Mucosa of stomach (tissue), 1 donor: ENCODE results near the gene SLC39A11.

Experiments
- H3K27me3 ChIP-seq: one replicate; pipeline ENCODE4 v1.7.0; 2013; ENCODE audit warnings: mild to moderate bottlenecking, low read length; ENCODE audit not compliant: control insufficient read depth, insufficient read depth
- H3K36me3 ChIP-seq: one replicate; pipeline ENCODE4 v1.7.0; 2013; ENCODE audit warnings: low read length; ENCODE audit not compliant: control insufficient read depth, insufficient read depth
- H3K4me1 ChIP-seq: one replicate; pipeline ENCODE4 v1.7.0; 2013; ENCODE audit warnings: mild to moderate bottlenecking, low read length; ENCODE audit not compliant: control insufficient read depth, insufficient read depth
- H3K4me3 ChIP-seq: one replicate; pipeline ENCODE4 v1.7.0; 2013; ENCODE audit warnings: low read length
- H3K9ac ChIP-seq: one replicate; pipeline ENCODE4 v1.7.0; 2013; ENCODE audit warnings: mild to moderate bottlenecking, low read length, moderate library complexity
- H3K9me3 ChIP-seq: one replicate; pipeline ENCODE4 v1.7.0; 2013; ENCODE audit warnings: mild to moderate bottlenecking, low read length, moderate library complexity; ENCODE audit not compliant: control insufficient read depth
- donor health status: Pancreatic carcinoma.

The SLC39A11 gene

GRCh38 chr17:72811976-72812687 is 280.4 kb downstream of the SLC39A11 start:
- Histone ChIP-seq H3K9me3 (no peaks in the 10 kb centered on the region), H3K27me3 (no peaks in the 10 kb centered on the region), H3K9ac (no peak overlapping the region), H3K36me3 (no peaks in the 10 kb centered on the region), H3K4me1 (no peaks in the 10 kb centered on the region), H3K4me3 (no peak overlapping the region)

- Histone ChIP-seq H3K27me3 (no peaks in the 10 kb centered on the region), H3K36me3 (no peaks in the 10 kb centered on the region), H3K9ac (no peak overlapping the region), H3K4me3 (no peak overlapping the region), H3K9me3 (no peaks in the 10 kb centered on the region), H3K4me1 (no peaks in the 10 kb centered on the region)
Measured at GRCh38 chr17:72810991-72811508, 281.4 kb downstream of the SLC39A11 start.

GRCh38 chr17:72806011-72806410 is 286.5 kb downstream of the SLC39A11 start:
- H3K27me3 ChIP-seq = no peaks in the 10 kb centered on the region

GRCh38 chr17:72804949-72805707 is 287.4 kb downstream of the SLC39A11 start:
- Histone ChIP-seq H3K9ac (no peak overlapping the region), H3K27me3 (no peaks in the 10 kb centered on the region), H3K4me1 (no peaks in the 10 kb centered on the region), H3K36me3 (no peaks in the 10 kb centered on the region), H3K4me3 (no peak overlapping the region), H3K9me3 (no peaks in the 10 kb centered on the region)

More at GRCh38 chr17:72806011-72806410, 286.5 kb downstream of the SLC39A11 start:
- Histone ChIP-seq H3K9me3 (no peaks in the 10 kb centered on the region), H3K4me1 (no peaks in the 10 kb centered on the region), H3K36me3 (no peaks in the 10 kb centered on the region), H3K9ac (no peak overlapping the region), H3K4me3 (no peak overlapping the region)

- H3K4me3 ChIP-seq = no peak overlapping the region
- H3K9ac ChIP-seq = no peak overlapping the region
- no peaks in the 10 kb centered on the region for H3K27me3 ChIP-seq
- H3K4me1 ChIP-seq = no peaks in the 10 kb centered on the region
- H3K9me3 ChIP-seq = no peaks in the 10 kb centered on the region
- H3K36me3 ChIP-seq = no peaks in the 10 kb centered on the region
Measured at GRCh38 chr17:72802726-72803125, 289.8 kb downstream of the SLC39A11 start.

GRCh38 chr17:72797142-72797541 is 295.3 kb downstream of the SLC39A11 start:
- H3K27me3 ChIP-seq = no peaks in the 10 kb centered on the region
- no peaks in the 10 kb centered on the region for H3K9me3 ChIP-seq
- no peak overlapping the region for H3K4me3 ChIP-seq
- H3K36me3 ChIP-seq = no peaks in the 10 kb centered on the region
- H3K9ac ChIP-seq = no peak overlapping the region
- H3K4me1 ChIP-seq = no peaks in the 10 kb centered on the region

GRCh38 chr17:72795941-72796340 is 296.5 kb downstream of the SLC39A11 start:
- Histone ChIP-seq H3K4me3 (no peak overlapping the region), H3K9ac (no peak overlapping the region), H3K27me3 (no peaks in the 10 kb centered on the region), H3K4me1 (no peaks in the 10 kb centered on the region), H3K9me3 (no peaks in the 10 kb centered on the region), H3K36me3 (no peaks in the 10 kb centered on the region)

GRCh38 chr17:72794152-72794551 is 298.3 kb downstream of the SLC39A11 start:
- no peaks in the 10 kb centered on the region for H3K36me3 ChIP-seq
- H3K4me3 ChIP-seq = no peak overlapping the region
- H3K9ac ChIP-seq = no peak overlapping the region
- no peaks in the 10 kb centered on the region for H3K4me1 ChIP-seq
- H3K9me3 ChIP-seq = no peaks in the 10 kb centered on the region
- no peaks in the 10 kb centered on the region for H3K27me3 ChIP-seq

GRCh38 chr17:72792771-72793170 is 299.7 kb downstream of the SLC39A11 start:
- no peak overlapping the region for H3K4me3 ChIP-seq
- H3K4me1 ChIP-seq = no peaks in the 10 kb centered on the region
- H3K27me3 ChIP-seq = no peaks in the 10 kb centered on the region
- H3K36me3 ChIP-seq = no peaks in the 10 kb centered on the region
- no peaks in the 10 kb centered on the region for H3K9me3 ChIP-seq
- H3K9ac ChIP-seq = no peak overlapping the region

GRCh38 chr17:72790190-72790589 is 302.3 kb downstream of the SLC39A11 start:
- Histone ChIP-seq H3K36me3 (no peaks in the 10 kb centered on the region), H3K4me1 (no peaks in the 10 kb centered on the region), H3K9me3 (no peaks in the 10 kb centered on the region), H3K4me3 (no peak overlapping the region), H3K27me3 (no peaks in the 10 kb centered on the region), H3K9ac (no peak overlapping the region)

- Histone ChIP-seq H3K4me1 (no peaks in the 10 kb centered on the region), H3K9ac (no peak overlapping the region), H3K36me3 (no peaks in the 10 kb centered on the region), H3K27me3 (no peaks in the 10 kb centered on the region), H3K4me3 (no peak overlapping the region), H3K9me3 (no peaks in the 10 kb centered on the region)
Measured at GRCh38 chr17:72789711-72790110, 302.8 kb downstream of the SLC39A11 start.

- Histone ChIP-seq H3K27me3 (no peaks in the 10 kb centered on the region), H3K4me1 (no peaks in the 10 kb centered on the region), H3K36me3 (no peaks in the 10 kb centered on the region), H3K9ac (no peak overlapping the region), H3K4me3 (no peak overlapping the region), H3K9me3 (no peaks in the 10 kb centered on the region)
Measured at GRCh38 chr17:72788950-72789585, 303.4 kb downstream of the SLC39A11 start.
